Epidermal melanocyte (primary cell): ENCODE data around the gene KDM4D.
"Not testable (repeated sequence)": the region's sequence is repeated elsewhere in the genome, so short reads cannot be mapped to it uniquely, and the experiment has no call there.

Source experiments
- DNase-seq: peaks from one replicate; pipeline ENCODE4 v3.0.0; 2011; ENCODE audit warnings: low spot score; ENCODE audit not compliant: insufficient read length

Gene KDM4D

DNA sequence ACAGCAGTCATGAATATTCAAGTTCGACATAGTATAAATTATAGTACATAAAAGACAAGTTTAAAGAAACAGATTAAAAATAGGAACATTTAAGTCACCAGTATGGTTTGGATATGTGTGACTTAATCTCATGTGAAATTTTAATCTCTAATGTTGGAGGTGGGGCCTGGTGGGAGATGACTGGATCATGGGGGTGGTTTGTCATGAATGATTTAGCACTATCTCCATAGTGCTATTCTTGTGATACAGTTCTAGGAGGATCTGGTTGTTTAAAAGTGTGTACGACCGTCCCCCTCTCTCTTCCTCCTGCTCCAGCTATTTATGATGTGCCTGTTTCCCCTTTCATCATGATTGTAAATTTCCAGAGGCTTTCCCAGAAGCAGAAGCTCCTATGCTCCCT is 54.8 kb downstream of the KDM4D start:
- DNase-seq: no peak

DNA sequence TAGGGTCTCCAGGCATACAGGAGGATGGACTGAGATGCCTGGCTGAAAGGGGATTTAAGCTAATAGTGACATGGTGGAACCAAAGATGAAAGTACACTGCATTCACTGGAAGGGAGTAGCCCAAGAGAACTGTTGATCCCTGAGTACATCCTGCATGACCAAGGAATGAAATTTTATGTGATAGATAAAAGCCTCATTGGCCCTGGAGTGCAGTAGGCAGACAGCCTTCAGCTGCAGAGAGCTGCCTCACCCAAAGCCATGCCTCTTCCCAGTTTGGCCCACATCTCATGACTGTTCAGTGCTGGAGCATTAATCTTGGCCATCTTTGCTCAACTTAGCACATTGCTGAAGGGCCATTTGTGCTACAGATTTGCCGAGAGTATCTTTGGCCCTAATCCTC is 59.5 kb downstream of the KDM4D start:
- DNase-seq: no peak

DNA sequence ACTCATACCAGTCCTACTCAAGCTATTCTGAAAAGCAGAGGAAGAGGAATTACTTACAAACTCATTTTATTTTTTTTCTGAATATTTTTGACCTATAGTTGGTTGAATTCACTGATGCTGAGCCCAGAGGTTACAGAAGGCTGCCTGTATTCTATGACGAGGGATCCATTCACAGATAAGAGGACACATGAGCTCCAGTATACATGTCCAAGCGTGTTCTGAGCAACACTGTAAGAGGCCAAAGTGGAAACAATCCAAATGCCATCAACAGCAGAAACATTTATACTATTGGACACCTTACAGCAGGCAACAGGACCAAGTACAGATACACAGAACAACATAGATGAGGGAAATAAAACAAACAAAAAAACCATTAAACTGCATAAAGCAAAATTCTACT is 61.8 kb downstream of the KDM4D start:
- DNase-seq: no peak

DNA sequence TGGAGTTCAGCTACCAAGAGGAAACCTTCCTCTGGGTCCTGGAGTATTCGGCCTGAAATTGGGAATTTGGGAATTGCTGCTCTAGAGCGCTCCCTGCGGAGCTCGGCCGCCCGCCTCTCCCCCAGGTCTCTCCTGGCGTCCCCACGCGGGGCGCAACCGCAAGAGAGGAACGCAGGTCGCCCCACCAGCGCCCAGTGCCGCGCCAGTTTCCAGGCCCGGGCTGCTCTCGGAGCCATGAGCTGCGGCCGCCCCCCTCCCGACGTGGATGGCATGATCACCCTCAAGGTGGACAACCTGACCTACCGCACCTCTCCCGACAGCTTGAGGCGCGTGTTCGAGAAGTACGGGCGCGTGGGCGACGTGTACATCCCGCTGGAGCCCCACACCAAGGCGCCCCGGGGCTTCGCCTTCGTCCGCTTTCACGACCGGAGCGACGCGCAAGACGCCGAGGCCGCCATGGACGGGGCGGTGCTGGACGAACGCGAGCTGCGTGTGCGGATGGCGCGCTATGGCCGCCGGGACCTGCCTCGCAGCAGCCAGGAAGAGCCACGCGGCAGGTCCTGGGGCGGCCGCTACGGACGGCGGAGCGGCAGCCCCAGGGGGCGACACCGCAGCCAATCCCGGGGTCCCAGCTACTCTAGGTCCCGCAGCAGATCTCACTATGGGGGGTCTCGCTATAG is 64.0 kb downstream of the KDM4D start:
- DNase-seq: not testable (repeated sequence)

DNA sequence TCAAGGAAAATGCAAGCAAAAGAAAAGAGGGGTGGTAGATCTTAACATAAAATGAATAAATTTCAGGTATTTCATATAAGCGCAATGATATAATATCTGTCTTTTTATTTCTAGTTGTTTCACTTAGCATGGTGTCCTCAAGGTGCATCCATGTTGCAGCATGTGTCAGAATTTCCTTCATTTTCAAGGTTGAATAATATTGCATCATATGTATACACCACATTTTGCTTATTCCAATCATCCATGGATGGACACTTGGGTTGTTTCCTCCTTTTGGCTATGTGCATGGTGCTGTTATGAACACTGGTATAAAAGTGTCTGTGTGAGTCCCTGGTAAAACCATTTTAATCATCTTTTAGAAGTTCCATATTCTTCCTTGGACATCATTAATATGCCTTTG is 68.7 kb downstream of the KDM4D start:
- DNase-seq: no peak

DNA sequence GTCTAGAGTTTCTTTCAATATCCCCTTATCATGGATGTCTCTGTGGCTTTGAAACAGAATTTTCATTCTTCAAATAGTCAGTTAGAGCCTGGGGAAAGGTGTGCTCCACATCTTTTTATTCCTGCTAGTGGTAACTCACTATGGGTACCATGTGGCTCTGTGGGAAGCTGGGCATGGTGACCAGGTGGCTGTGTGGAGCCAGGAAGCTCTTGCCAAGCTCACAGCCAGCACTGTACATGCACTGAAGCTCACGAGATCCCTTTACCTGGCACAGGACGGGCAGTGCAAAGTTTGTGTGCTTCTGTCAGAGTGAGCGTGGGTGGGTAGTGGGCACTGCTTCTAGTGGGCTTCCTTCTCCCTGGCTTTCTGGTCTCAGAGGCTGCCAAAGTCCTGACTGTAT is 69.4 kb downstream of the KDM4D start:
- DNase-seq: no peak

DNA sequence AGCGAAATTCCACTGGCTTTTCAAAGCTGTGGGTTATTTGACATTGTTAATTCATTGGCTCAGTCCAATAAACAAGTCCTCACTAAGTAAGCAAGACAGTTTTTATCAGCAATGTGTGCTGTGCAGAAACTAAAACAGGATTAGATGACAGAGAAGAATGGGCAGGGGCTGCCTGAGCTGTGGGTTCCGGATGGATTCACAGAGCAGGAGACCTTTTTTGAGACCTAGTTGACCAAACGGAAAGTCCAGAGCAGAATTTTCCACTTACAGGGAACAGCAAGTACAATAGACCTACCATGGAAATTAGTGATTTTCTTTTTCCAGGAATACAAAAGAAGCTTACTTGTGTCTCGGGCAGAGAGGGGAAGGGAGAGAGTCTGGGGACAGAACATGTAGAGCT is 70.5 kb downstream of the KDM4D start:
- no peak for DNase-seq

DNA sequence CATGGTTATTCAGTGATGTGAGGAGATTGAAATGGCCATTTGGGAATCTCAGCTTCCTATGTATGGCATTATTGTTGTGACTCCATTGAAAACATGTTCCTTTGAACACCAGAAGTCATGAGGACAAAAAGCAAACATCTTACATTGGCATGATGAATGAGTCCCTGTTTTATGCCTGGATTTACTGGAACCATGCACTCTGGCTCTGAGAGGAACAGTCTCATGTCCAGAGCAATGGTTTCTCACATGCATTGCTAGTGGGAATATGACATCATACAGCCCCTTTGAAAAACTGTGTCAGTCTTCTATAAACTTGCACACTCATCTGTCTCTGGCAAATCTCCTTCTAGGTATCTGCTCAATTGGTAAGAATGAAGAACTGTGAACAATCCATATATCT is 72.3 kb downstream of the KDM4D start:
- DNase-seq: no peak
